OCI-M2 (cell line): Measurements from ENCODE around the gene ARPC1B.
"Not testable (repeated sequence)": the region's sequence is repeated elsewhere in the genome, so short reads cannot be mapped to it uniquely, and the experiment has no call there.

Source experiments
- DNase-seq: peaks from one replicate; lab custom pipeline; 2025; ENCODE audit not compliant: unreplicated experiment; lab: John Stamatoyannopoulos, UW

Gene ARPC1B

GRCh38 chr7:99408379-99409191 is 34.1 kb downstream of the ARPC1B start, which contains the start of the genes BUD31 and PDAP1:
Gene BUD31, plus strand, starts transcription at chr7:99408969. Its CDS starts 2,124 bp downstream, at chr7:99411093.
Gene PDAP1, minus strand, starts transcription at chr7:99408597. Its CDS starts 49 bp downstream, at chr7:99408548.
- peak; percentile 64 for DNase-seq

DNA sequence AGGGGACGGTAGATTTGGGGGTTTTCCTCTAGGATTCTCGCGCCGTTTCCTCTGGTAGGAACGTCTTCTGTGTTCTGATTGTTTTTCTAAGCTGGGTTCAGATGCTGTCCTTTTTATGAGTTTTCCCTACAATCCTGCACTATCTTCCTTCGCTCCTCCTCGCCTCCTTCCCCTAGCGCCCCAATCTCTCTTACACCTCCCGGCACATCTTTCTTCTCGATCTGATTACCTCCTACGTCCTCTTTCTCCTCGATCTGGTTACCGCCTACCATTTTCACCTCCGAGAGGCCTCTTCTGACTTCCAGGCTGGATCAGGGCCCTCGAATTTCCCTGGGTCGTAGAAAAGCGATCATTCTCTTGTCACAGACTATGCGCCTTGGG is 34.7 kb downstream of the ARPC1B start:
- DNase-seq: no peak

DNA sequence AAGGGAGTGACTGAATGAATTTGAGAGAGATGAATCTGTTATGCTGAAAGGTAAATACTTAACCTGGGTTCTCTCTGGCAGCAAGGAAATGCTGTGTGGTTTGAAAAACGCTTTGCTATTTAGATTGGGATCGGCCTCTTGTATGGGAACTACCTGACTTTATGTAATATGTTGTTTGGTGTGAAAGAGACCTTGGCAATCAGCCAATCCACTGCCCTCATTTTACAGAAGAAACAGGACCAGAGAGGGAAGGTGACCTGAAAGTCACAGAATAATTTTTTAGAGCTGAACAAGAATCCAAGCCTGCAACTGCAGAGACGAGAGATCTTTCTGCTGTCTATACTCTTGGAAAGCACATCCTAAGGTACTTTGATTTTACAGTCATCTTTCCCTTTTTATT is 35.3 kb downstream of the ARPC1B start:
- no peak for DNase-seq

DNA sequence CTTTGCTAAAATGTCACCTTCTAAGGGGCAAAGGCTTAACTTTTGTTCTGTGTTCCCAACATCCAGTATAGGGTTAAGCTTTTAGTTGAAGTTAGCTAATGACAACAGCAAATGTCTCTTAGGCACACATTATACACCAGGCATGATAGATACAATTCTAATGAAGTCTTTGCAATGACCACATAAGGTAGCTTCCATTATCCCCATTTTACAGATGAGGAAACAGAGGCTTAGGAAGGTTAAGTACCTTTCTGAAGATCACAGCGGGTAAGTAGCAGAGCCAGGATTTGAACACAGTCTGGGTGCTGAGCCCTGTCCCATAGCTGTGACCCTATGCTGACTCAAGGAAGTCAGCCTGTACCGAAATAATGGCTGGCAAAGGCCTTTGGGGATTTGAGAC is 36.1 kb downstream of the ARPC1B start:
- DNase-seq: no peak

DNA sequence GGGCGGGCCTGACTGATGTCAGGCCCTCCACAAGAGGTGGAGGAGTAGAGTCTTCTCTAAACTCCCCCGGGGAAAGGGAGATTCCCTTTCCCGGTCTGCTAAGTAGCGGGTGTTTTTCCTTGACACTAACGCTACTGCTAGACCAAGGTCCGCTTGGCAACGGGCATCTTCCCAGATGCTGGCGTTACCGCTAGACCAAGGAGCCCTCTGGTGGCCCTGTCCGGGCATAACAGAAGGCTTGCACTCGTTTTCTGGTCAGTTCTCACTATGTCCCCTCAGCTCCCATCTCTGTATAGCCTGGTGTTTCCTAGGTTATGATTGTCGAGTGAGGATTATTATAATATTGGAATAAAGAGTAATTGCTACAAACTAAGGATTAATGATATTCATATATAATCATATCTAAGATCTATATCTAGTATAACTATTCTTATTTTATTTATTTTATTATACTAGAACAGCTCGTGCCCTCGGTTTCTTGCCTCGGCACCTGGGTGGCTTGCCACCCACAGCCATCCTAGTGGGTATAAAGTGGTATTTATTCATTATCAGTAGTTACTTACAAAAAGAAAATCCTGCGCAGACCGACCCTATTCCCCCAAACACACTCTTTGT is 41.1 kb downstream of the ARPC1B start:
- not testable (repeated sequence) for DNase-seq

- DNase-seq: no peak
Measured at GRCh38 chr7:99418260-99418659, 43.7 kb downstream of the ARPC1B start.

DNA sequence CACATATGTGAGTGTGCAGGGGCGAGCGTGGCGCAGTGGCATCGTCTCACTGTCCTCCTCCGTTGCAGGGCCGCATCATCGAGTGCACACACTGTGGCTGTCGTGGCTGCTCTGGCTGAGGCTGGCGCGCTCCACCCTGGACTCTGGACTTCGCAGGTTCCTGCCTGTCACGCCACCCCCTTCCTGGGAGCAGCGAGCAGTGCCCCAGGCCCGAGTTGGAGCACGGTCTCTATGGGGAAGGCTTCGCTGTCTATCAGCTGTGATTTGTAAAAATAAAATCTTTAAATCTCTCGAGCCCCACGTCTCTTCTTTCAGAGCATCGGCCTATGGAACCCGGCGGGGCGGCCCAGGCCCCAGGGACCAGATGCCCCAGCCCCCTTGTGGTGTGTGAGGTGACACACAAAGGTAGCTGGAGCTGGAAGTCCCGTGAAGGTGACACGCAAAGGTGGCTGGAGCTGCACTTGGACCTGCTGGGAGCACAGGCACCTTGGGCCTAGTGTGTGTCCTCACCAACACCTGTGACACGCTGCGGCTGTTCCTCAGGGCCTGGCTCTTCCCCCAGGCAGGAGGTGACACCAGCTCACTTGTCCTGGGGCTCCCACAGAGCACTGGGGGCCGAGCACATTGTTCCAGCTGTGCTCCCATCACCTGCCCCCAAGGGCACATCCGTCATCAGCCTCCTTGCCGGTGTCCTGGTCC is 44.9 kb downstream of the ARPC1B start:
- DNase-seq: no peak

DNA sequence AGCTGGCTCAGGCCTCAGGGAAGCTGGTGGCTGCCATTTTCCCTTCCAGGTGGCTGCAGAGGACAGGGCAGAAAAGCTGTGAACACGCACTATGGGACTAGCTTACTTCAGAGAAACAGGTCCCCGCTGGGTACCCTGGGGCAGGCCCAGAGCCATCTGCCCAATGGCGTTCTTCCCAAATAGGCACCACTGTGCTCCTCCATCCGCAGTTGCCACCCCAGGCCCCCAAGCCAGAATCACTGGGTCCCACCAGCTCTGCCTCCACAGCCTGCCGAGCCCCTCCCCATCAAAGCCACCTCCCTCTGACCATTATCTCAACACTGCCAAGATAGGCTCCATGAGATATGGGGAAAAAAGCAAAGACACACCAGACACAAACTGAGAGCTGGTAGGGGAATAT is 45.7 kb downstream of the ARPC1B start:
- no peak for DNase-seq

GRCh38 chr7:99420986-99421385 is 46.5 kb downstream of the ARPC1B start:
- DNase-seq: no peak

- DNase-seq: no peak
Measured at GRCh38 chr7:99422186-99422585, 47.7 kb downstream of the ARPC1B start.

GRCh38 chr7:99422625-99423024 is 48.1 kb downstream of the ARPC1B start:
- no peak for DNase-seq

DNA sequence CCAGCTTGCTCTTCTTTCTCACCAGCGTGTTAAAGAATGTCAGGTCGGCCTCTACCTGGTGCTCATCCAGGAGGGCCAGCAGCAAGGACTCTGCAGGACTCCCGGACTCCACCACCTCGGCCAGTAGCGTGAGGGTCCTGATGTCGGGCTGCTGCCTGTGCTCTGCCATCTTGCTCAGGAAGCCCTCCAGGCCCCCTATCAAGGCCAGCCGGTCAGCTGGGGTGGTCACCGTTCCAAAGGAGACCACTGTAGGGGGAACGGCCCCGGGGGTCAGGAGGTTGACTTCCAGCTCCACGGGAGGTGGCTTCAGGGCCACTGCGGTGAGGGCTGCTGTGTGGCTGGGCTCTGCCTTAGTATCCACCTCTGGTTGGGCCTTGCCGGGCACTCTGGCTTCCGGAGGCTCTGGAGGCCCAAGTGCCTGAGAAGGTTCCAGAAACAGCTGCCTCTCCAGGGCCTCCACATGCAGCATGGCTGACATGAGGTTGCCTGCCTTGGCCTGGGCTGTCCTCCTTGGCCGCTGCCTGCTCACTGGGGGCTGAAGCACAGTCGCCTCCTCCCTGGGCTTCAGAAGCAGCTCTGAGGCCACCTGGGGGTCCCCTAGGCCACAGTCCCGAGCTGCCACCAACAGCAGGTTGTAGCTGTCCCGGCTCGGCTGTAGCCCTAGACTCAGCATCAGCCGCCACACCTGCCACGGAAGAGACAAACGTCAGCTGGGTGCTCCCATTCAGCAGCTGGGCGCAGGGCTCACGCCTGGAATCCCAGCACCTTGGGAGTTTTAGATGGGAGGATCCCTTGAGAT is 50.6 kb downstream of the ARPC1B start:
- no peak for DNase-seq

- DNase-seq: no peak
Measured at GRCh38 chr7:99428972-99429566, 54.5 kb downstream of the ARPC1B start.

- DNase-seq: no peak
Measured at GRCh38 chr7:99429756-99430155, 55.2 kb downstream of the ARPC1B start.

DNA sequence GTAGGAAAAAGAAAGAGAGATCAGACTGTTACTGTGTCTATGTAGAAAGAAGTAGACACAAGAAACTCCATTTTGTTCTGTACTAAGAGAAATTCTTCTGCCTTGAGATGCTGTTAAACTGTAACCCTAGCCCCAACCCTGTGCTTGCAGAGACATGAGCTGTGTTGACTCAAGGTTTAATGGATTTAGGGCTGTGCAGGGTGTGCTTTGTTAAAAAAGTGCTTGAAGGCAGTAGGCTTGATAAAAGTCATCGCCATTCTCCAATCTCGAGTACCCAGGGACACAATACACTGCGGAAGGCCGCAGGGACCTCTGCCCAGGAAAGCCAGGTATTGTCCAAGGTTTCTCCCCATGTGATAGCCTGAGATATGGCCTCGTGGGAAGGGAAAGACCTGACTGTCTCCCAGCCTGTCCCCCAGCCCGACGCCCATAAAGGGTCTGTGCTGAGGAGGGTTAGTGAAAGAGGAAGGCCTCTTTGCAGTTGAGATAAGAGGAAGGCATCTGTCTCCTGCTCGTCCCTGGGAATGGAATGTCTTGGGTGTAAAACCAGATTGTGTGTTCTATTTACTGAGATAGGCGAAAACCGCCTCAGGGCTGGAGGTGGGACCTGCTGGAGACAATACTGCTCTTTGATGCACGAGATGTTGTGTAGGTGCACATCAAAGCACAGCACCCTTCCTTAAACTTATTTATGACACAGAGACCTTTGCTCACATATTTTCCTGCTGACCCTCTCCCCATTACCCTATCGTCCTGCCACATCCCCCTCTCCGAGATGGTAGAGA is 57.4 kb downstream of the ARPC1B start:
- not testable (repeated sequence) for DNase-seq

DNA sequence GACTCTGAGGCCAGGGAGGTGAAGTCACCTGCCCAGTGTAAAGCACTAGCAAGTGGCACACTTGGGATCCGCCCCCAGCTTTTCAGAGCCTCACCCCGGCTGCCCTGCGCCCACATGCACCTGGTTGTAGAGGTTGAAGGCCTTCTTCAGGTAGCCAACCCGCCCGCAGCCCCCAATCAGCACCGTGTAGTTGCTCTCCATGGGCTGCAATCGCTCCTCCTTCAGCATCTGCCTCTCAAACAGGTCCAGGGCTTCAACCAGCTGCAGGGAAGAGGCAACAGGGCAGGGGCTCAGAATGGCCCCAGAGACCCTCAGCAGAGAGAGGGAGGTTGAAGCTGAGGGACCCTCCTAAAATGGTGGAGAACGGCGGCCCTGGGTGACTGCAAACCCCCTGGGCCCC is 58.6 kb downstream of the ARPC1B start:
- DNase-seq: no peak

- no peak for DNase-seq
Measured at GRCh38 chr7:99437946-99438572, 63.5 kb downstream of the ARPC1B start.

DNA sequence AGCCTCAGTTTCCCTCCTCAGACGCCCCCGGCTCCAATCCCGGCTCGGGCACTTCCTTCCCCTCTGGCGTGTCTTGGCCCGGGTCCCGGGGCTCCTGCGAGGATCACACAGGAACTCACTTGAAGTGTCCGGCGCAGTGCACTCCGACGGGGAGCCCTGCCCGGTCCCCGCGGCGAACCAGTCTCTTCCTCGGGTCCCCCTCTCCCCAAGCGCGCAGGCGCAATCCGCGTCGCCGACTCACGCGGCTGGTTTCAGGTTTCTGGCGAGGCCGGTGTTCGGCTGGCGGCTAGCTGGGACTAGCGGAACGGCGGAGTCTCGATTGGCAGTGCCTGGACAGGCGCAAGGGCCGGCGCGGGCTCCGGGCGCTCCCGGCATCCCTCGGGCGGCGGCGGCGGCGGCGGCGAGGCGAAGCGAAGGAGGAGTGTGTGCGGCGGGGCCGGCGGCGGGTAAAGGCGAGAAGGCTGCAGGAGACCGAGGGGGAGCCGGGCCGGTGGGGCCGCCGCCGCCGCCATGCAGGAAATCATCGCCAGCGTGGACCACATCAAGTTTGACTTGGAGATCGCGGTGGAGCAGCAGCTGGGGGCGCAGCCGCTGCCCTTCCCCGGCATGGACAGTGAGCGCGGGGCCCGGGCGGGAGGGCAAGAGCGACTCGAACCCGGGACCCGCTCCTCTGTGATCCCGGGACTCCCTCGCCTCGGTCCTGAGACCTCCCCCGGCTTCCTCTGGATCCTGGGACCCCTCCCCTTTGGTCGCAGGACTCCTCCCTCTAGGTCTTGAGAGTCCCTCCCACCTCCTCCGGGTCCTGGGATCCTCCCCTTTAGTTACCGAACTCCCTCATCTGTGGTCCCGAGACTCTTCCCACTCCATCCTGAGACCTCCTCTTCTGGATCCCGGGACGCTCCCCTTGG is 64.3 kb downstream of the ARPC1B start, which contains the start of the genes CPSF4 and PTCD1:
TSS of gene CPSF4 (plus strand) at position 371 of the 908 bp plus-strand sequence. CDS start at position 511, 140 bp downstream.
TSS of gene PTCD1 (minus strand) at position 226 of the 908 bp plus-strand sequence. CDS start 3,556 bp downstream, outside the sequence.
- peak; percentile 23 for DNase-seq
